Activated CD4-positive, alpha-beta T cell treated with anti-CD3 and anti-CD28 coated beads for 36 hours (primary cell): Measurements from ENCODE around the gene HEXD. TPM values are rescaled to one million over a fixed set of nuclear protein-coding genes. Genes with fewer than 3 reads are reported as not detected.

ENCODE experiments used
- ATAC-seq: fragments of 200-7000 bp; cut with Tn5 transposase; one replicate; pipeline ENCODE4 v1.10.0; 2021; ENCODE audit warnings: mild to moderate bottlenecking, moderate library complexity
- CTCF ChIA-PET: fragments of 350-600 bp; sonication (Branson Sonifier 250); formaldehyde crosslinking; loops from one replicate; lab custom pipeline; 2021; ENCODE audit warnings: antibody characterized with exemption; lab: Charles Lee
- POLR2A ChIA-PET: fragments of 350-600 bp; sonication (Branson Sonifier 250); formaldehyde crosslinking; loops from one replicate; lab custom pipeline; 2021; ENCODE audit warnings: antibody characterized with exemption, inconsistent platforms; lab: Charles Lee
- DNase-seq: peaks from one replicate; pipeline ENCODE4 v3.0.0-alpha.2; 2020
- H3K27ac Mint-ChIP-seq: one replicate; pipeline ENCODE4 v1.8.0; 2021; ENCODE audit warnings: mixed read lengths
- H3K27me3 Mint-ChIP-seq: one replicate; pipeline ENCODE4 v1.8.0; 2021; ENCODE audit warnings: mixed read lengths
- H3K36me3 Mint-ChIP-seq: one replicate; pipeline ENCODE4 v1.8.0; 2021; ENCODE audit warnings: low read depth, mixed read lengths
- H3K4me1 Mint-ChIP-seq: one replicate; pipeline ENCODE4 v1.8.0; 2021; ENCODE audit warnings: mixed read lengths
- H3K4me3 Mint-ChIP-seq: one replicate; pipeline ENCODE4 v1.8.0; 2021; ENCODE audit warnings: mild to moderate bottlenecking, moderate library complexity, mixed read lengths
- H3K9me3 Mint-ChIP-seq: one replicate; pipeline ENCODE4 v1.8.0; 2021; ENCODE audit warnings: low read depth, mixed read lengths
- intact Hi-C, 2 experiments: fragments of 100-400 bp; cut with DNase I in 1 of 2; cut with micrococcal nuclease in 1 of 2; formaldehyde crosslinking; loops; one replicate each; pipeline versions ENCODE4 v1.14.2 to v1.15.1; 2022 to 2024; cut with DNase I, micrococcal nuclease
- total RNA-seq, 2 experiments: library from RNA; stranded (reverse); gene quantifications; one replicate each; pipeline ENCODE4 v1.2.3, GENCODE V29; 2021

The HEXD gene
- total RNA-seq, 2 experiments from 2014 or later, result 23.3 to 26.0 TPM

GRCh38 chr17:82465023-82465603 is 47.0 kb downstream of the HEXD start:
- Mint-ChIP-seq H3K9me3 (no peaks in the 10 kb centered on the region), H3K4me3 (no peak overlapping the region), H3K27me3 (no peaks in the 10 kb centered on the region), H3K4me1 (peaks cover 16% of the 10 kb centered on the region), H3K27ac (no peak overlapping the region), H3K36me3 (peaks cover 64% of the 10 kb centered on the region)
- intact Hi-C loops, result no loop called here
- ChIA-PET POLR2A (no interaction called here), CTCF (interaction anchor here (0.6 kb wide), 1 partner anchor 26 kb away, joined by 3 read pairs; no protein-coding TSS in a partner anchor)
- DNase-seq (peak; percentile 53), ATAC-seq (peak; percentile 71)

- intact Hi-C loops, result no loop called here
- no peak for DNase-seq
- Mint-ChIP-seq H3K27ac (no peak overlapping the region), H3K36me3 (peaks cover 46% of the 10 kb centered on the region), H3K9me3 (no peaks in the 10 kb centered on the region), H3K27me3 (no peaks in the 10 kb centered on the region), H3K4me3 (no peak overlapping the region), H3K4me1 (peaks cover 12% of the 10 kb centered on the region)
- no peak for ATAC-seq
- CTCF ChIA-PET, result interaction anchor here (0.6 to 0.7 kb wide), 2 partner anchors 25 to 208 kb away, joined by 4 read pairs; no protein-coding TSS in a partner anchor
- POLR2A ChIA-PET, result no interaction called here
Observed at GRCh38 chr17:82468692-82469091, 50.5 kb downstream of the HEXD start.

- H3K9me3 Mint-ChIP-seq, result no peaks in the 10 kb centered on the region
- peaks cover 37% of the 10 kb centered on the region for H3K36me3 Mint-ChIP-seq
- CTCF ChIA-PET, result interaction anchor here (1.2 kb wide), 1 partner anchor 25 kb away, joined by 4 read pairs; no protein-coding TSS in a partner anchor
- no peak for DNase-seq
- no peaks in the 10 kb centered on the region for H3K27me3 Mint-ChIP-seq
- ATAC-seq, result no peak
- intact Hi-C loops, result no loop called here
- H3K4me1 Mint-ChIP-seq, result peaks cover 5% of the 10 kb centered on the region
- no peak overlapping the region for H3K27ac Mint-ChIP-seq
- H3K4me3 Mint-ChIP-seq, result no peak overlapping the region
- POLR2A ChIA-PET, result no interaction called here
Observed at GRCh38 chr17:82470065-82470464, 51.9 kb downstream of the HEXD start.

- ChIA-PET CTCF (interaction anchor here (0.7 to 1.7 kb wide), 2 partner anchors 19 to 556 kb away, joined by 3 to 4 read pairs; no protein-coding TSS in a partner anchor), POLR2A (no interaction called here)
- DNase-seq, result no peak
- H3K27me3 Mint-ChIP-seq, result no peaks in the 10 kb centered on the region
- no peak overlapping the region for H3K4me3 Mint-ChIP-seq
- no peak overlapping the region for H3K27ac Mint-ChIP-seq
- intact Hi-C loops, result no loop called here
- H3K4me1 Mint-ChIP-seq, result peaks cover 4% of the 10 kb centered on the region
- no peaks in the 10 kb centered on the region for H3K9me3 Mint-ChIP-seq
- H3K36me3 Mint-ChIP-seq, result peaks cover 32% of the 10 kb centered on the region
- no peak for ATAC-seq
Observed at GRCh38 chr17:82474223-82475010, 56.3 kb downstream of the HEXD start.

- POLR2A ChIA-PET, result no interaction called here
- Mint-ChIP-seq H3K9me3 (no peaks in the 10 kb centered on the region), H3K27me3 (no peaks in the 10 kb centered on the region), H3K36me3 (peaks cover 29% of the 10 kb centered on the region), H3K4me3 (no peak overlapping the region), H3K27ac (no peak overlapping the region), H3K4me1 (peaks cover 4% of the 10 kb centered on the region)
- DNase-seq, result no peak
- ATAC-seq, result no peak
- CTCF ChIA-PET, result no interaction called here
- intact Hi-C loops, result no loop called here
Observed at GRCh38 chr17:82475458-82475857, 57.3 kb downstream of the HEXD start.

- intact Hi-C loops, result no loop called here
- H3K27ac Mint-ChIP-seq, result no peak overlapping the region
Observed at GRCh38 chr17:82477934-82478333, 59.8 kb downstream of the HEXD start.

GRCh38 chr17:82479602-82480001 is 61.5 kb downstream of the HEXD start:
- Mint-ChIP-seq H3K36me3 (peaks cover 32% of the 10 kb centered on the region), H3K4me1 (peaks cover 4% of the 10 kb centered on the region), H3K9me3 (no peaks in the 10 kb centered on the region), H3K4me3 (no peak overlapping the region), H3K27ac (no peak overlapping the region), H3K27me3 (no peaks in the 10 kb centered on the region)
- no peak for DNase-seq
- POLR2A ChIA-PET, result no interaction called here
- intact Hi-C loops, result loop anchor here in 1 of 2 experiments (1.0 kb wide), 1 partner anchor 72 kb away; no protein-coding TSS in a partner anchor
- CTCF ChIA-PET, result interaction anchor here (0.6 to 1.2 kb wide), 3 partner anchors 49 to 75 kb away, joined by 3 to 6 read pairs (median 5); no protein-coding TSS in a partner anchor
- ATAC-seq, result no peak

More at GRCh38 chr17:82477934-82478333, 59.8 kb downstream of the HEXD start:
- CTCF ChIA-PET, result interaction anchor here (1.0 kb wide), 1 partner anchor 53 kb away, joined by 3 read pairs; no protein-coding TSS in a partner anchor
- H3K9me3 Mint-ChIP-seq, result no peaks in the 10 kb centered on the region
- H3K4me1 Mint-ChIP-seq, result peaks cover 4% of the 10 kb centered on the region
- DNase-seq (no peak), ATAC-seq (no peak)
- H3K36me3 Mint-ChIP-seq, result peaks cover 28% of the 10 kb centered on the region
- no peaks in the 10 kb centered on the region for H3K27me3 Mint-ChIP-seq
- POLR2A ChIA-PET, result no interaction called here
- H3K4me3 Mint-ChIP-seq, result no peak overlapping the region

- ChIA-PET CTCF (interaction anchor here (0.7 to 1.2 kb wide), 2 partner anchors 71 to 74 kb away, joined by 3 to 6 read pairs; no protein-coding TSS in a partner anchor), POLR2A (no interaction called here)
- Mint-ChIP-seq H3K36me3 (peaks cover 38% of the 10 kb centered on the region), H3K27ac (no peak overlapping the region), H3K9me3 (no peaks in the 10 kb centered on the region), H3K27me3 (no peaks in the 10 kb centered on the region), H3K4me3 (no peak overlapping the region), H3K4me1 (peaks cover 4% of the 10 kb centered on the region)
- DNase-seq (no peak), ATAC-seq (no peak)
- intact Hi-C loops, result loop anchor here in 1 of 2 experiments (1.0 kb wide), 1 partner anchor 71 kb away; no protein-coding TSS in a partner anchor
Observed at GRCh38 chr17:82480318-82480717, 62.2 kb downstream of the HEXD start.

GRCh38 chr17:82483204-82483660 is 65.1 kb downstream of the HEXD start:
- intact Hi-C loops, result no loop called here
- Mint-ChIP-seq H3K9me3 (no peaks in the 10 kb centered on the region), H3K27me3 (no peaks in the 10 kb centered on the region), H3K36me3 (peaks cover 41% of the 10 kb centered on the region), H3K4me1 (peaks cover 8% of the 10 kb centered on the region), H3K27ac (no peak overlapping the region), H3K4me3 (no peak overlapping the region)
- ChIA-PET POLR2A (no interaction called here), CTCF (interaction anchor here (0.6 kb wide), 1 partner anchor 176 kb away, joined by 3 read pairs; no protein-coding TSS in a partner anchor)
- ATAC-seq, result no peak
- DNase-seq, result no peak

- ChIA-PET POLR2A (no interaction called here), CTCF (interaction anchor here (0.6 kb wide), 1 partner anchor 176 kb away, joined by 3 read pairs; no protein-coding TSS in a partner anchor)
- Mint-ChIP-seq H3K9me3 (no peaks in the 10 kb centered on the region), H3K27me3 (no peaks in the 10 kb centered on the region), H3K36me3 (peaks cover 42% of the 10 kb centered on the region), H3K4me1 (peaks cover 8% of the 10 kb centered on the region), H3K27ac (no peak overlapping the region), H3K4me3 (no peak overlapping the region)
- DNase-seq (no peak), ATAC-seq (no peak)
- intact Hi-C loops, result no loop called here
Observed at GRCh38 chr17:82483836-82484235, 65.7 kb downstream of the HEXD start.

- DNase-seq, result no peak
- POLR2A ChIA-PET, result no interaction called here
- ATAC-seq, result no peak
- CTCF ChIA-PET, result no interaction called here
- no peak overlapping the region for H3K27ac Mint-ChIP-seq
- peaks cover 36% of the 10 kb centered on the region for H3K36me3 Mint-ChIP-seq
- H3K4me3 Mint-ChIP-seq, result no peak overlapping the region
- H3K27me3 Mint-ChIP-seq, result no peaks in the 10 kb centered on the region
- peaks cover 8% of the 10 kb centered on the region for H3K4me1 Mint-ChIP-seq
- H3K9me3 Mint-ChIP-seq, result no peaks in the 10 kb centered on the region
- intact Hi-C loops, result no loop called here
Observed at GRCh38 chr17:82486231-82487094, 68.3 kb downstream of the HEXD start.
